Measurements from ENCODE around the gene FAM222A. TPM values are rescaled to one million over a fixed set of nuclear protein-coding genes. Genes with fewer than 3 reads are reported as not detected.

Gene FAM222A
- polyA plus RNA-seq, 1 donor (not counting 4 experiments of a cell fraction or from before 2014, with no cell fraction given): 0.05 TPM

- no peaks in the 10 kb centered on the region for H3K9me1 ChIP-seq (ENCODE audit: control insufficient read depth, extremely low read depth, insufficient read depth, low read length)
- dilution Hi-C loops (cut with MboI; ENCODE audit: extremely low pct_ligation_motif_present, low sequenced_read_pairs): no loop called here
- no peaks in the 10 kb centered on the region for H3K79me2 ChIP-seq (ENCODE audit: control insufficient read depth, insufficient read depth, low read length)
- no peak overlapping the region for H2AFZ ChIP-seq (ENCODE audit: control insufficient read depth, low read length)
- H3K27me3 ChIP-seq (ENCODE audit: control insufficient read depth, extremely low read depth, insufficient read depth, low read length): peaks cover 20% of the 10 kb centered on the region
- FAIRE-seq: no peak
- no peak overlapping the region for H3K27ac ChIP-seq (ENCODE audit: control insufficient read depth, insufficient read depth, low read length)
- no peak overlapping the region for H3K4me3 ChIP-seq (ENCODE audit: control insufficient read depth in 2 of 3, extremely low read depth in 1 of 3, insufficient read depth in 2 of 3, low read depth in 1 of 3, low read length in 3 of 3)
- no peak for DNase-seq (ENCODE audit: low read depth, low spot score)
- no peak overlapping the region for H3K9ac ChIP-seq (ENCODE audit: control insufficient read depth, extremely low read depth, insufficient read depth, low read length)
- no peak for TF ChIP-seq EZH2 (IDR thresholded peaks at IDR 0.05; ENCODE audit: low read length)
- TF ChIP-seq, protein P1, sequence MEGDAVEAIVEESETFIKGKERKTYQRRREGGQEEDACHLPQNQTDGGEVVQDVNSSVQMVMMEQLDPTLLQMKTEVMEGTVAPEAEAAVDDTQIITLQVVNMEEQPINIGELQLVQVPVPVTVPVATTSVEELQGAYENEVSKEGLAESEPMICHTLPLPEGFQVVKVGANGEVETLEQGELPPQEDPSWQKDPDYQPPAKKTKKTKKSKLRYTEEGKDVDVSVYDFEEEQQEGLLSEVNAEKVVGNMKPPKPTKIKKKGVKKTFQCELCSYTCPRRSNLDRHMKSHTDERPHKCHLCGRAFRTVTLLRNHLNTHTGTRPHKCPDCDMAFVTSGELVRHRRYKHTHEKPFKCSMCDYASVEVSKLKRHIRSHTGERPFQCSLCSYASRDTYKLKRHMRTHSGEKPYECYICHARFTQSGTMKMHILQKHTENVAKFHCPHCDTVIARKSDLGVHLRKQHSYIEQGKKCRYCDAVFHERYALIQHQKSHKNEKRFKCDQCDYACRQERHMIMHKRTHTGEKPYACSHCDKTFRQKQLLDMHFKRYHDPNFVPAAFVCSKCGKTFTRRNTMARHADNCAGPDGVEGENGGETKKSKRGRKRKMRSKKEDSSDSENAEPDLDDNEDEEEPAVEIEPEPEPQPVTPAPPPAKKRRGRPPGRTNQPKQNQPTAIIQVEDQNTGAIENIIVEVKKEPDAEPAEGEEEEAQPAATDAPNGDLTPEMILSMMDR (optimal IDR thresholded peaks at IDR 0.05 in 1 of 3, IDR thresholded peaks at IDR 0.05 in 1 of 3, conservative IDR thresholded peaks at IDR 0.05 in 1 of 3; ENCODE audit: extremely low read depth in 1 of 3, insufficient read depth in 2 of 3, low read length in 3 of 3): no peak
- H3K4me1 ChIP-seq (ENCODE audit: control insufficient read depth, extremely low read depth, insufficient read depth, low read length): no peaks in the 10 kb centered on the region
- no peaks in the 10 kb centered on the region for H4K20me1 ChIP-seq (ENCODE audit: control insufficient read depth, extremely low read depth, insufficient read depth, low read length)
- no peaks in the 10 kb centered on the region for H3K36me3 ChIP-seq (ENCODE audit: control insufficient read depth in 2 of 2, extremely low read depth in 1 of 2, insufficient read depth in 2 of 2, low read length in 2 of 2)
- no peaks in the 10 kb centered on the region for H3K9me3 ChIP-seq (ENCODE audit: control insufficient read depth, low read depth, low read length)
- no peak overlapping the region for H3K4me2 ChIP-seq (ENCODE audit: control insufficient read depth, extremely low read depth, insufficient read depth, low read depth, low read length)
Measured at GRCh38 chr12:109677279-109677691, 36.3 kb upstream of the FAM222A start.

GRCh38 chr12:109678719-109679118 is 34.9 kb upstream of the FAM222A start:
- dilution Hi-C loops (cut with MboI; ENCODE audit: extremely low pct_ligation_motif_present, low sequenced_read_pairs): no loop called here
- H3K4me2 ChIP-seq (ENCODE audit: control insufficient read depth, extremely low read depth, insufficient read depth, low read depth, low read length): no peak overlapping the region
- TF ChIP-seq, protein P1 (optimal IDR thresholded peaks at IDR 0.05 in 1 of 3, IDR thresholded peaks at IDR 0.05 in 1 of 3, conservative IDR thresholded peaks at IDR 0.05 in 1 of 3; ENCODE audit: extremely low read depth in 1 of 3, insufficient read depth in 2 of 3, low read length in 3 of 3): no peak
- TF ChIP-seq EZH2 (IDR thresholded peaks at IDR 0.05; ENCODE audit: low read length): no peak
- no peaks in the 10 kb centered on the region for H3K9me3 ChIP-seq (ENCODE audit: control insufficient read depth, low read depth, low read length)
- no peak overlapping the region for H2AFZ ChIP-seq (ENCODE audit: control insufficient read depth, low read length)
- H3K27ac ChIP-seq (ENCODE audit: control insufficient read depth, insufficient read depth, low read length): no peak overlapping the region
- no peaks in the 10 kb centered on the region for H4K20me1 ChIP-seq (ENCODE audit: control insufficient read depth, extremely low read depth, insufficient read depth, low read length)
- no peak for DNase-seq (ENCODE audit: low read depth, low spot score)
- H3K4me3 ChIP-seq (ENCODE audit: control insufficient read depth in 2 of 3, extremely low read depth in 1 of 3, insufficient read depth in 2 of 3, low read depth in 1 of 3, low read length in 3 of 3): no peak overlapping the region
- H3K9me1 ChIP-seq (ENCODE audit: control insufficient read depth, extremely low read depth, insufficient read depth, low read length): no peaks in the 10 kb centered on the region
- H3K79me2 ChIP-seq (ENCODE audit: control insufficient read depth, insufficient read depth, low read length): no peaks in the 10 kb centered on the region
- no peaks in the 10 kb centered on the region for H3K36me3 ChIP-seq (ENCODE audit: control insufficient read depth in 2 of 2, extremely low read depth in 1 of 2, insufficient read depth in 2 of 2, low read length in 2 of 2)
- peaks cover 20% of the 10 kb centered on the region for H3K27me3 ChIP-seq (ENCODE audit: control insufficient read depth, extremely low read depth, insufficient read depth, low read length)
- no peak for FAIRE-seq
- no peaks in the 10 kb centered on the region for H3K4me1 ChIP-seq (ENCODE audit: control insufficient read depth, extremely low read depth, insufficient read depth, low read length)
- H3K9ac ChIP-seq (ENCODE audit: control insufficient read depth, extremely low read depth, insufficient read depth, low read length): no peak overlapping the region

All from keratinocyte (primary cell).